ENCODE data around the gene KHK.
"Not testable (repeated sequence)": the region's sequence is repeated elsewhere in the genome, so short reads cannot be mapped to it uniquely, and the experiment has no call there.

Gene KHK

GRCh38 chr2:27096748-27097297, 10.3 kb downstream of the KHK start:
- Mint-ChIP-seq H3K4me1 (peaks cover 23% of the 10 kb centered on the region), H3K27me3 (no peaks in the 10 kb centered on the region), H3K27ac (no peak overlapping the region)

GRCh38 chr2:27097341-27097740, 10.8 kb downstream of the KHK start:
- Mint-ChIP-seq H3K27me3 (no peaks in the 10 kb centered on the region), H3K4me3 (no peak overlapping the region), H3K27ac (no peak overlapping the region), H3K9me3 (no peaks in the 10 kb centered on the region), H3K4me1 (peaks cover 23% of the 10 kb centered on the region)
- no peak for DNase-seq
- ATAC-seq: no peak

More at GRCh38 chr2:27096748-27097297, 10.3 kb downstream of the KHK start:
- ATAC-seq (no peak), DNase-seq (no peak)
- Mint-ChIP-seq H3K9me3 (no peaks in the 10 kb centered on the region), H3K4me3 (peak overlapping the region; percentile 26 to 35)

- Mint-ChIP-seq H3K9me3 (no peaks in the 10 kb centered on the region), H3K4me1 (peaks cover 23% of the 10 kb centered on the region), H3K27me3 (no peaks in the 10 kb centered on the region), H3K27ac (no peak overlapping the region), H3K4me3 (no peak overlapping the region)
- ATAC-seq (no peak), DNase-seq (no peak)
These were observed 12.9 kb downstream of the KHK start for GRCh38 chr2:27099334-27099955.

- DNase-seq (no peak), ATAC-seq (no peak)
- Mint-ChIP-seq H3K27me3 (no peaks in the 10 kb centered on the region), H3K4me1 (peaks cover 23% of the 10 kb centered on the region), H3K9me3 (no peaks in the 10 kb centered on the region), H3K27ac (no peak overlapping the region), H3K4me3 (no peak overlapping the region)
These were observed 13.5 kb downstream of the KHK start for GRCh38 chr2:27100036-27100435.

- H3K4me3 Mint-ChIP-seq: no peak overlapping the region
- no peaks in the 10 kb centered on the region for H3K27me3 Mint-ChIP-seq
- H3K27ac Mint-ChIP-seq: no peak overlapping the region
- DNase-seq (no peak), ATAC-seq (no peak)
- H3K9me3 Mint-ChIP-seq: no peaks in the 10 kb centered on the region
- H3K4me1 Mint-ChIP-seq: peaks cover 5% of the 10 kb centered on the region
These were observed 15.8 kb downstream of the KHK start for GRCh38 chr2:27102329-27102728.

GRCh38 chr2:27105981-27106380, 19.4 kb downstream of the KHK start:
- Mint-ChIP-seq H3K27me3 (peaks cover 9% of the 10 kb centered on the region), H3K9me3 (no peaks in the 10 kb centered on the region), H3K27ac (no peak overlapping the region), H3K4me1 (no peaks in the 10 kb centered on the region), H3K4me3 (no peak overlapping the region)
- ATAC-seq (no peak), DNase-seq (no peak)

- DNase-seq (no peak), ATAC-seq (no peak)
- no peak overlapping the region for H3K27ac Mint-ChIP-seq
- H3K27me3 Mint-ChIP-seq: peaks cover 9% of the 10 kb centered on the region
- H3K4me3 Mint-ChIP-seq: no peak overlapping the region
- H3K4me1 Mint-ChIP-seq: peaks cover 6% of the 10 kb centered on the region
- H3K9me3 Mint-ChIP-seq: no peaks in the 10 kb centered on the region
These were observed 21.6 kb downstream of the KHK start for GRCh38 chr2:27108221-27108620.

- H3K4me3 Mint-ChIP-seq: no peak overlapping the region
- H3K27me3 Mint-ChIP-seq: peaks cover 9% of the 10 kb centered on the region
- ATAC-seq: no peak
- no peak for DNase-seq
- H3K4me1 Mint-ChIP-seq: peaks cover 6% of the 10 kb centered on the region
- no peak overlapping the region for H3K27ac Mint-ChIP-seq
- H3K9me3 Mint-ChIP-seq: no peaks in the 10 kb centered on the region
These were observed 22.5 kb downstream of the KHK start for GRCh38 chr2:27109083-27109482.

- H3K4me1 Mint-ChIP-seq, H3K9me3 Mint-ChIP-seq, ATAC-seq, DNase-seq, H3K4me3 Mint-ChIP-seq, H3K27me3 Mint-ChIP-seq, H3K27ac Mint-ChIP-seq: not testable (repeated sequence)
These were observed 24.2 kb downstream of the KHK start for GRCh38 chr2:27110603-27111352.

- ATAC-seq, H3K27ac Mint-ChIP-seq, H3K27me3 Mint-ChIP-seq, H3K9me3 Mint-ChIP-seq, DNase-seq, H3K4me3 Mint-ChIP-seq, H3K4me1 Mint-ChIP-seq: not testable (repeated sequence)
These were observed 25.0 kb downstream of the KHK start for GRCh38 chr2:27111392-27112078.

- H3K4me3 Mint-ChIP-seq: no peak overlapping the region
- no peak for DNase-seq
- ATAC-seq: no peak
- no peaks in the 10 kb centered on the region for H3K9me3 Mint-ChIP-seq
- peaks cover 20% of the 10 kb centered on the region for H3K4me1 Mint-ChIP-seq
- no peak overlapping the region for H3K27ac Mint-ChIP-seq
- peaks cover 25% of the 10 kb centered on the region for H3K27me3 Mint-ChIP-seq
These were observed 28.9 kb downstream of the KHK start for GRCh38 chr2:27115519-27115918.

GRCh38 chr2:27117995-27118524, 31.5 kb downstream of the KHK start:
- Mint-ChIP-seq H3K9me3 (no peaks in the 10 kb centered on the region), H3K4me3 (peak overlapping the region; percentile 21 to 78), H3K27me3 (peaks cover 50% of the 10 kb centered on the region), H3K27ac (no peak overlapping the region), H3K4me1 (peaks cover 16% of the 10 kb centered on the region)
- DNase-seq: no peak
- peak; percentile 8 for ATAC-seq

- DNase-seq (no peak), ATAC-seq (peak; percentile 32)
- H3K4me3 Mint-ChIP-seq: peak within 1 kb of the TSS; percentile 76 to 83
- no peaks in the 10 kb centered on the region for H3K9me3 Mint-ChIP-seq
- H3K4me1 Mint-ChIP-seq: peaks cover 22% of the 10 kb centered on the region
- H3K27ac Mint-ChIP-seq: no peak within 1 kb of the TSS
- H3K27me3 Mint-ChIP-seq: peaks cover 51% of the 10 kb centered on the region
These were observed 32.2 kb downstream of the KHK start, which contains the start of gene CGREF1 for GRCh38 chr2:27118525-27119329. Gene CGREF1 (minus strand): TSS chr2:27119128. CDS start chr2:27104366, 14,762 bp downstream.

GRCh38 chr2:27119330-27119670, 32.7 kb downstream of the KHK start:
- H3K9me3 Mint-ChIP-seq, DNase-seq, ATAC-seq, H3K27ac Mint-ChIP-seq: not testable (repeated sequence)
- H3K4me1 Mint-ChIP-seq: peaks cover 28% of the 10 kb centered on the region
- peak overlapping the region; percentile 76 to 83 for H3K4me3 Mint-ChIP-seq
- peaks cover 51% of the 10 kb centered on the region for H3K27me3 Mint-ChIP-seq

- Mint-ChIP-seq H3K27me3 (peaks cover 51% of the 10 kb centered on the region), H3K9me3 (no peaks in the 10 kb centered on the region), H3K4me3 (no peak overlapping the region), H3K27ac (no peak overlapping the region), H3K4me1 (peaks cover 28% of the 10 kb centered on the region)
- DNase-seq (no peak), ATAC-seq (no peak)
These were observed 35.3 kb downstream of the KHK start for GRCh38 chr2:27121906-27122305.

Data from stimulated activated naive CD8-positive, alpha-beta T cell treated with anti-CD3 and anti-CD28 coated beads, Interleukin-15, amount 100 ng/mL, for 72 hours (primary cell).